Measurements from ENCODE around the gene CHEK2. TPM values are rescaled to one million over a fixed set of nuclear protein-coding genes. Genes with fewer than 3 reads are reported as not detected.

CHEK2 gene
- total RNA-seq, 6 experiments from 2014 or later, result 2.0 to 6.3 (median 4.2) TPM

DNA sequence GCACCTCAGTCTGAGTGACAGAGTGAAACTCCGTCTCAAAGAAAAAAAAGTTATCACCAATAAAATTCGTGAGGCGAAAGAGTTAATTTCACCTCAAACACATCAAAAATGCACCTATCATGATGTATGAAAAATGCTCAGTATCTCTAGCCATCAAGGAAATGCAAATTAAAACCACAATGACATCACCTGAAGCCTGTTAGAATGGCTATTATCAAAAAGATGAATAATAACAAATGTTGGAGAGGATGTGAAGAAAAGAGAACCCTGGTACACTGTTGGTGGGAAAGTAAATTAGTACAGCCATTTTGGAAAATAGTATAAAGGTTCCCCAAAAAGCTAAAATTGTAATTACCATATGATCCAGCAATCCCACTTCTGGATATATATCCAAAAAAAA, 23.6 kb downstream of the CHEK2 start:
- H3K4me3 ChIP-seq, result no peak overlapping the region
- DNase-seq (no peak), ATAC-seq (no peak)
- TF ChIP-seq, protein P1, sequence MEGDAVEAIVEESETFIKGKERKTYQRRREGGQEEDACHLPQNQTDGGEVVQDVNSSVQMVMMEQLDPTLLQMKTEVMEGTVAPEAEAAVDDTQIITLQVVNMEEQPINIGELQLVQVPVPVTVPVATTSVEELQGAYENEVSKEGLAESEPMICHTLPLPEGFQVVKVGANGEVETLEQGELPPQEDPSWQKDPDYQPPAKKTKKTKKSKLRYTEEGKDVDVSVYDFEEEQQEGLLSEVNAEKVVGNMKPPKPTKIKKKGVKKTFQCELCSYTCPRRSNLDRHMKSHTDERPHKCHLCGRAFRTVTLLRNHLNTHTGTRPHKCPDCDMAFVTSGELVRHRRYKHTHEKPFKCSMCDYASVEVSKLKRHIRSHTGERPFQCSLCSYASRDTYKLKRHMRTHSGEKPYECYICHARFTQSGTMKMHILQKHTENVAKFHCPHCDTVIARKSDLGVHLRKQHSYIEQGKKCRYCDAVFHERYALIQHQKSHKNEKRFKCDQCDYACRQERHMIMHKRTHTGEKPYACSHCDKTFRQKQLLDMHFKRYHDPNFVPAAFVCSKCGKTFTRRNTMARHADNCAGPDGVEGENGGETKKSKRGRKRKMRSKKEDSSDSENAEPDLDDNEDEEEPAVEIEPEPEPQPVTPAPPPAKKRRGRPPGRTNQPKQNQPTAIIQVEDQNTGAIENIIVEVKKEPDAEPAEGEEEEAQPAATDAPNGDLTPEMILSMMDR (IDR thresholded peaks at IDR 0.05), result no peak
- no peak for TF ChIP-seq POLR2A (IDR thresholded peaks at IDR 0.05)
- no peak overlapping the region for H3K27ac ChIP-seq
- no peaks in the 10 kb centered on the region for H3K27me3 ChIP-seq
- no peaks in the 10 kb centered on the region for H3K9me3 ChIP-seq
- intact Hi-C loops (cut with DNase I), result no loop called here
- 92% methylated on average over 3 of the region's 3 CpGs for WGBS (ENCODE audit: insufficient coverage, low coverage, low lambda C conversion rate, missing lambda C conversion rate)
- no peaks in the 10 kb centered on the region for H3K36me3 ChIP-seq
- H3K4me1 ChIP-seq, result no peaks in the 10 kb centered on the region

DNA sequence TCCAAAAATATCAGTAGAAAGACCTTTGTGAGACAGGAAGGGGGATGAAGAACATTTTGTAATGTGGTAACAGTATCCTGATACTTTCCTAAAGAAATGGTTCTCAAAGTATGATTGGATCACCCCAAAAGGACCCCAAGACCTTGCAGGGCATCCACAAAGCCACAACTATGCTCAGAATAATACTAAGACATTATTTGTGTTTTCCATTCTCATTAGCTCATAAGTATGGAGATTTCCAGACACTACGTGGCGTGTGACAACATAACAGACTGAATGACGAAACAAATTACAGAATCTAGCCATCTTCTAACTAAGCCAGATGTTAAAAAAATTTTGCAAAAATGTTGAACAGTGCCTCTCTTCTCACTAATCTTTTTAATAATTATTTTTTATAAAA, 24.9 kb downstream of the CHEK2 start:
- TF ChIP-seq, protein P1 (IDR thresholded peaks at IDR 0.05), result no peak
- no peak overlapping the region for H3K4me3 ChIP-seq
- no peak for ATAC-seq
- no peaks in the 10 kb centered on the region for H3K9me3 ChIP-seq
- 93% methylated on average over 3 of the region's 3 CpGs for WGBS (ENCODE audit: insufficient coverage, low coverage, low lambda C conversion rate, missing lambda C conversion rate)
- no peak overlapping the region for H3K27ac ChIP-seq
- H3K27me3 ChIP-seq, result no peaks in the 10 kb centered on the region
- peaks cover 0 to 7% (median 0%) of the 10 kb centered on the region in 4 donors for H3K4me1 ChIP-seq
- no peaks in the 10 kb centered on the region for H3K36me3 ChIP-seq
- no peak for DNase-seq
- intact Hi-C loops (cut with DNase I), result no loop called here

DNA sequence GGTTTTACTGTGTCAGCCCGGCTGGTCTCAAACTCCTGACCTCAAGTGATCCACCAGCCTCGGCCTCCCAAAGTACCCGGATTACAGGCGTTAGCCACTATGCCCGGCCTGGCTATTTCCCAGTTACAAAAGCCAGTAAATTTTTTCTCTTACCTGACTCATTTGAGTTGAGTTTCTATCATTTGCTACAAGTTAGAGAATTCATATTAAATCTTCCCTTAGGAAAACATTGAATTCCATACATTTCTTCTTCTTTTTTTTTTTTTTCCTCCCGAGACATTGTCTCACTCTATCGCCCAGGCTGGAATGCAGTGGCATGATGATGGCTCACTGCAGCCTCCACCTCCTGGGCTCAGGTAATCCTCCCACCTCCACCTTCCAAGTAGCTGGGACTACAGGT, 26.0 kb downstream of the CHEK2 start:
- 88% methylated on average over 3 of the region's 7 CpGs for WGBS (ENCODE audit: insufficient coverage, low coverage, low lambda C conversion rate, missing lambda C conversion rate)
- no peak for DNase-seq
- no peaks in the 10 kb centered on the region for H3K36me3 ChIP-seq
- peaks cover 0 to 14% (median 0%) of the 10 kb centered on the region in 4 donors for H3K4me1 ChIP-seq
- H3K27me3 ChIP-seq, result no peaks in the 10 kb centered on the region
- TF ChIP-seq, protein P1 (IDR thresholded peaks at IDR 0.05), result no peak
- no peak for TF ChIP-seq POLR2A (IDR thresholded peaks at IDR 0.05)
- no peak overlapping the region for H3K27ac ChIP-seq
- no peaks in the 10 kb centered on the region for H3K9me3 ChIP-seq
- no peak overlapping the region for H3K4me3 ChIP-seq
- intact Hi-C loops (cut with DNase I), result no loop called here
- ATAC-seq, result no peak

DNA sequence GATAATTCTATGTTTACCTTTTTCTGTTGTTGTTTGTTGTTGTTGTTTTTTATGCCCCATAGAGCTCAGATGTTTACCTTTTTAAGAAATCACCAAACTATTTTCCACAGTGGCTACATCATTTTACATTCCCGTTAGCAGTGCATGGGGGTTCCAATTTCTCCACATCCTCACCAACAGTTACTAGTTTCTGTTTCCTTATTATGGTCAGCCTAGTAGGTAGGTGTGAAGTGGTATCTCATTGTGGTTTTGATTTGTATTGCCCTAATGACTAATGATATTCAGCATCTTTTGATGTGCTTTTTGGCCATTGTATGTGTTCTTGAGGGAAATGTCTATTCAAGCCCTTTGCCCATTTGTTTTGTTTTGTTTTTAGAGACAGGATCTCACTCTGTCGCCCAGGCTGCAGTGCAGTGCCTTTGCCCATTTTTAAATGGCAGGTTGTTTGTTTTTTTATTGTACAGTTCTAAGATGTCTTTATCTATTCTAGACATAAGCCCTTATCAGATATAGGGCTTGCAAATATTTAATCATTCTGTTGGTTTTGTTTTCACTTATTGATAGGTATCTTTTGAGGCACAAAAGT, 27.5 kb downstream of the CHEK2 start:
- TF ChIP-seq POLR2A (IDR thresholded peaks at IDR 0.05), result no peak
- TF ChIP-seq, protein P1 (IDR thresholded peaks at IDR 0.05), result no peak
- DNase-seq (no peak), ATAC-seq (no peak)
- WGBS (ENCODE audit: insufficient coverage, low coverage, low lambda C conversion rate, missing lambda C conversion rate), result 58% methylated on average over 2 of the region's 2 CpGs
- H3K36me3 ChIP-seq, result no peaks in the 10 kb centered on the region
- intact Hi-C loops (cut with DNase I), result no loop called here
- no peak overlapping the region for H3K27ac ChIP-seq
- no peak overlapping the region for H3K4me3 ChIP-seq
- no peaks in the 10 kb centered on the region for H3K27me3 ChIP-seq
- H3K9me3 ChIP-seq, result no peaks in the 10 kb centered on the region
- peaks cover 0 to 14% (median 0%) of the 10 kb centered on the region in 4 donors for H3K4me1 ChIP-seq

All from right lobe of liver (tissue), 6 donors.